ENCODE measurements around the gene CDH13. TPM values are rescaled to one million over a fixed set of nuclear protein-coding genes. Genes with fewer than 3 reads are reported as not detected.

CDH13 gene
- total and polyA plus RNA-seq, 2 of the 8 experiments (the other 6 are each of a cell fraction or from before 2014, with no cell fraction given) = 2.3 to 2.4 TPM

DNA sequence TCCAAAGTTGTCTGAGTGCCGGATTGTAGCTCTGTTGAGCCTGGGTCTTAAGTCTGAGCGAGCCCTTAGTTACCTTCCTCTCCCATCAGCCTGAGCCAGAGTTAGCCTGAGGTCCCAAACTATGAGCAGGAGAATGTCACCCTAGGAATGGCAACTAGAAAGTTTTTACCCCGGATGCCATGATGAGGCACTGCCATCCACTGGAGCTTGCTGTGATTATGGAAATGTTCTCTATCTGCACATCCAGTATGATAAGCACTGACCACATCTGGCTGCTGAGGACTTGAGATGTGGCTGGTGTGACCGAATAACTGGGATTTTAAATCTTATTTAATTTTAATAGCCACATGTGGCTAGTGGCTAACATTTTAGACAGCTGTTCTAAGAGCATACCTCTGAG lies 550.0 kb downstream of the CDH13 start:
- no peaks in the 10 kb centered on the region for H4K20me1 ChIP-seq (replicated peaks in 1 of 2; ENCODE audit: control insufficient read depth in 1 of 2, insufficient read depth in 2 of 2, low read length in 2 of 2)
- H3K23me2 ChIP-seq (ENCODE audit: low read depth, low read length) = no peaks in the 10 kb centered on the region
- H3K18ac ChIP-seq (ENCODE audit: extremely low read depth, low read length) = no peak overlapping the region
- H2BK5ac ChIP-seq (ENCODE audit: low read depth, low read length) = no peak overlapping the region
- no peak overlapping the region for H4K5ac ChIP-seq (ENCODE audit: insufficient read length, low read depth, low read length)
- H2AFZ ChIP-seq (ENCODE audit: low read length) = no peak overlapping the region
- H3K9me3 ChIP-seq (ENCODE audit: insufficient read depth in 2 of 2, low read depth in 1 of 2, low read length in 1 of 2) = no peaks in the 10 kb centered on the region
- no peak overlapping the region for H3K23ac ChIP-seq (ENCODE audit: insufficient read length)
- H2BK12ac ChIP-seq (ENCODE audit: low read depth, low read length) = no peak overlapping the region
- ChIA-PET POLR2A (ENCODE audit: partially characterized antibody) (no interaction called here), CTCF (ENCODE audit: partially characterized antibody) (interaction anchor here (0.5 to 0.9 kb wide), 3 partner anchors 9 to 154 kb away, joined by 3 read pairs; no protein-coding TSS in a partner anchor)
- no peak overlapping the region for H3K4me3 ChIP-seq (ENCODE audit: extremely low read depth in 1 of 4, insufficient read depth in 2 of 4, low read depth in 3 of 4, low read length in 4 of 4)
- no peak overlapping the region for H2AK5ac ChIP-seq (ENCODE audit: low read depth, low read length)
- H3K79me1 ChIP-seq (ENCODE audit: low read depth, low read length) = no peaks in the 10 kb centered on the region
- no peak overlapping the region for H3K4ac ChIP-seq (replicated peaks; ENCODE audit: insufficient read length, low read depth, low read length)
- no peak overlapping the region for H4K91ac ChIP-seq (replicated peaks; ENCODE audit: insufficient read length, low read length)
- no peak overlapping the region for H4K8ac ChIP-seq (ENCODE audit: extremely low read depth, insufficient read depth, low read length)
- H2BK15ac ChIP-seq (ENCODE audit: low read length) = no peak overlapping the region
- no peak for DNase-seq (ENCODE audit: low read depth in 1 of 2, low spot score in 2 of 2)
- H2BK20ac ChIP-seq (ENCODE audit: low read length) = no peak overlapping the region
- no peak overlapping the region for H3K4me2 ChIP-seq (ENCODE audit: insufficient read depth in 1 of 2, low read depth in 2 of 2, low read length in 2 of 2)
- H3K27me3 ChIP-seq (replicated peaks in 1 of 4; ENCODE audit: control insufficient read depth in 3 of 4, extremely low read depth in 1 of 4, insufficient read depth in 3 of 4, low read length in 3 of 4) = no peaks in the 10 kb centered on the region
- H3K56ac ChIP-seq (replicated peaks; ENCODE audit: insufficient read length, low read depth, low read length) = no peak overlapping the region
- no peak overlapping the region for H3K9ac ChIP-seq (replicated peaks in 1 of 4; ENCODE audit: extremely low read depth in 1 of 4, low read depth in 3 of 4, low read length in 3 of 4)
- H3K27ac ChIP-seq (ENCODE audit: low read depth, low read length) = no peak overlapping the region
- no peaks in the 10 kb centered on the region for H3K79me2 ChIP-seq (ENCODE audit: control insufficient read depth in 1 of 2, insufficient read depth in 2 of 2, low read length in 2 of 2)
- 94% methylated on average over 4 of the region's 4 CpGs; no CpG with 5 or more reads in 1 of the 2 experiments for WGBS, 2 experiments (ENCODE audit: extremely low coverage in 1 of 2, insufficient coverage in 1 of 2, insufficient read length in 1 of 2, insufficient replicate concordance in 2 of 2, low coverage in 1 of 2, low lambda C conversion rate in 2 of 2, missing lambda C conversion rate in 1 of 2)
- H3K14ac ChIP-seq (ENCODE audit: insufficient read length) = no peak overlapping the region
- no peak overlapping the region for H2BK120ac ChIP-seq (replicated peaks; ENCODE audit: low read depth, low read length)
- H3K36me3 ChIP-seq (ENCODE audit: control insufficient read depth in 2 of 4, insufficient read depth in 4 of 4, low read length in 3 of 4) = no peaks in the 10 kb centered on the region
- no peak for FAIRE-seq
- no peaks in the 10 kb centered on the region for H3K4me1 ChIP-seq (replicated peaks in 1 of 4; ENCODE audit: control insufficient read depth in 3 of 4, insufficient read depth in 4 of 4, low read length in 3 of 4)
